GM20000 (cell line): ENCODE data around the gene CARMIL3.

Experiments used
- DNase-seq: peaks from one replicate; pipeline ENCODE4 v3.0.0; 2012; ENCODE audit warnings: low spot score
- TF ChIP-seq, protein P1 (sequence below): IDR thresholded peaks from 2 replicates; pipeline ENCODE4 v1.5.1; 2012; ENCODE audit warnings: mild to moderate bottlenecking, control low read depth; ENCODE audit errors: extremely low read depth, missing control alignments

CARMIL3 gene

DNA sequence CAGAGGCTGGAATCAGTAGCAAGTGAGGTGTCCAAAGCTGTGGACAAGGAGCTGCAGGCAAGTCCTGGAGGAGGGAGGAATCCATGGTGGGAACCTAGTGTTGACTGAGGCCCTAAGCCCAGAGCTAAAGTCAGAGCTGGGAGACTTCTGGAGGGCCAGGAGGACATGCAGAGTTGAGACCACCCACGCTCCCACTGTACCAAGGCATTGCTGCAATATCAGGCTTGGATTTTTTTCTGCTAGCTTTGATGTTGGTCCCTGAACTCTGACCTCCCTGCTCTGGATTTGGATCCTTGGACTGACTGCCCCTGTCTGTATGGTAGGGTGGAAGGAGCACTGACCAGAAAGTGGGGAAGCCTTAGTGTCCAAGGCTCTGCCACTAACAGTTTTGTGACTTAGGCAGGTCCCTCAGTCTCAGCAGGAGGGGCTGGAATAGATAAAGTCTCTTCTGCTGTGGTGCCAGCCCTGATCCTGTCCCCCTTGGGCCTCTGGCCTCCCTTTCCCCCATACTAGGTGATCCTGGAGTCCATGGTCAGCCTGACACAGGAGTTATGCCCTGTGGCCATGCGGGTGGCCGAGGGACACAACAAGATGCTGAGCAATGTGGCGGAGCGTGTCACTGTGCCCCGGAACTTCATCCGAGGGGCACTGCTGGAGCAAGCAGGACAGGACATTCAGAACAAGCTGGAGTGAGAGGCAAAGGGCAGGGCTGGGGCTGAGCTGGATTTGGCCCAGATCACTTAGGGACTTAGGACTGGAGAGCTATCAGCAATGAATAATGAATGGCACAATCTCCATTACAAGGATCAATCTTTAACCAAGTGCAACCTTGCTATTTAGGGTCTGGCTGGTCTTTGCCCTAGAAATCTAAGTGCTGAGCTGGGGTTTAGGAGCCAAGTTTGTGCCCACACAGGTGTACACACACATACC lies 9.4 kb downstream of the CARMIL3 start:
- no peak for DNase-seq

DNA sequence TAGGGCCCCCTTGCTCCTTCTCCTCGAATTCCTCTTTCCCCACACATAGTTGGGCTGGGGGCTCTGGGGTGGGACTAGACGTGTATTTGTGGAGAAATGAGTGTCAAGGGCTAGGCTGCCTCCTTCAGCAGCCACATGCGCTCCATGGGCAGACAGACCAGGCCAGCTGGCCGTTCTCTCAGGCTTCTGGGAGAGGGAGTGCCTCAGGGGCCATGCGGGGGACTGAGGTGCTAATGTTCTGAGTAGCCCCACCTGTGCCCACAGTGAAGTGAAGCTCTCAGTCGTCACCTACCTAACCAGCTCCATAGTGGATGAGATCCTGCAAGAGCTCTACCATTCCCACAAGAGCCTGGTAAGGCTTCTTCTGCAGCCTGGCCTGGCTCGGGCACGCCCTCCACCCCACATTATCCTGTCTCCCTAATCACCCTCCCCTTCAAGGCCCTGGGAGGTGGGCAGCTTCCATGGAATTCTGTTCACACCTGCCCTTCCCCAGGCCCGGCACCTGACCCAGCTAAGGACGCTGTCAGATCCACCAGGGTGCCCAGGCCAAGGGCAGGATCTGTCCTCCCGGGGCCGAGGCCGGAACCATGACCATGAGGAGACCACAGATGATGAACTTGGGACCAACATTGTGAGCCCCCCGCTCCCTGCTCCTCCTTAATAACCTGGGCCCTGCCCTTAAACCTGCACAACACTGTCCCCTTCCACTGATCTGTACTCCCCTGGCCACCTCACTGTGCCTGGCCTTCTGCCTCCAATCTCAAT lies 10.6 kb downstream of the CARMIL3 start:
- TF ChIP-seq, protein P1, sequence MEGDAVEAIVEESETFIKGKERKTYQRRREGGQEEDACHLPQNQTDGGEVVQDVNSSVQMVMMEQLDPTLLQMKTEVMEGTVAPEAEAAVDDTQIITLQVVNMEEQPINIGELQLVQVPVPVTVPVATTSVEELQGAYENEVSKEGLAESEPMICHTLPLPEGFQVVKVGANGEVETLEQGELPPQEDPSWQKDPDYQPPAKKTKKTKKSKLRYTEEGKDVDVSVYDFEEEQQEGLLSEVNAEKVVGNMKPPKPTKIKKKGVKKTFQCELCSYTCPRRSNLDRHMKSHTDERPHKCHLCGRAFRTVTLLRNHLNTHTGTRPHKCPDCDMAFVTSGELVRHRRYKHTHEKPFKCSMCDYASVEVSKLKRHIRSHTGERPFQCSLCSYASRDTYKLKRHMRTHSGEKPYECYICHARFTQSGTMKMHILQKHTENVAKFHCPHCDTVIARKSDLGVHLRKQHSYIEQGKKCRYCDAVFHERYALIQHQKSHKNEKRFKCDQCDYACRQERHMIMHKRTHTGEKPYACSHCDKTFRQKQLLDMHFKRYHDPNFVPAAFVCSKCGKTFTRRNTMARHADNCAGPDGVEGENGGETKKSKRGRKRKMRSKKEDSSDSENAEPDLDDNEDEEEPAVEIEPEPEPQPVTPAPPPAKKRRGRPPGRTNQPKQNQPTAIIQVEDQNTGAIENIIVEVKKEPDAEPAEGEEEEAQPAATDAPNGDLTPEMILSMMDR: no peak
- no peak for DNase-seq

More for the DNA sequence above, 9.4 kb downstream of the CARMIL3 start:
- TF ChIP-seq, protein P1: no peak

DNA sequence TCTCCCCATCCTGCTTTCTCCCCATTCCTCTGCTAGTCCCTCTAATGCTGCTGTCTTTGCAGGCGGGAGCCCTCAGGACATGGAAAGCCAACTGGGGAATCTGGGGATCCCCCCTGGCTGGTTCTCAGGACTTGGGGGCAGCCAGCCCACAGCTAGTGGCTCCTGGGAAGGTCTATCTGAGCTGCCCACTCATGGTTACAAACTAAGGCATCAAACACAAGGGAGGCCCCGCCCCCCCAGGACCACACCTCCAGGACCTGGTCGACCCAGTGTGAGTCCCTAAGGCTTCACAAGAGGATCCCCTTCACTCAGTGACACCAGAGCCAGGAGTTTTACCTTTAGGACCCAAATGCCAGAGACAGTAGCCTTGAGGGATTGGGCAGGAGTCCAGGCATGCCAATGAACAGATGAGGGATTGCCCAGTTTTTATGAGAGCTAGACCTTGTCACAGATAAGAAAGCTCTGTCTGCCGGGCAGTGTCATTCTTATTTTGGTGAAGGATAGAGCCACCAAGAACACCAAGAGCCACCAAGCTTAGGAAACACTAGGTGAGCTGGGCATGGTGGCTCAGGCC lies 11.5 kb downstream of the CARMIL3 start:
- TF ChIP-seq, protein P1: no peak
- no peak for DNase-seq

DNA sequence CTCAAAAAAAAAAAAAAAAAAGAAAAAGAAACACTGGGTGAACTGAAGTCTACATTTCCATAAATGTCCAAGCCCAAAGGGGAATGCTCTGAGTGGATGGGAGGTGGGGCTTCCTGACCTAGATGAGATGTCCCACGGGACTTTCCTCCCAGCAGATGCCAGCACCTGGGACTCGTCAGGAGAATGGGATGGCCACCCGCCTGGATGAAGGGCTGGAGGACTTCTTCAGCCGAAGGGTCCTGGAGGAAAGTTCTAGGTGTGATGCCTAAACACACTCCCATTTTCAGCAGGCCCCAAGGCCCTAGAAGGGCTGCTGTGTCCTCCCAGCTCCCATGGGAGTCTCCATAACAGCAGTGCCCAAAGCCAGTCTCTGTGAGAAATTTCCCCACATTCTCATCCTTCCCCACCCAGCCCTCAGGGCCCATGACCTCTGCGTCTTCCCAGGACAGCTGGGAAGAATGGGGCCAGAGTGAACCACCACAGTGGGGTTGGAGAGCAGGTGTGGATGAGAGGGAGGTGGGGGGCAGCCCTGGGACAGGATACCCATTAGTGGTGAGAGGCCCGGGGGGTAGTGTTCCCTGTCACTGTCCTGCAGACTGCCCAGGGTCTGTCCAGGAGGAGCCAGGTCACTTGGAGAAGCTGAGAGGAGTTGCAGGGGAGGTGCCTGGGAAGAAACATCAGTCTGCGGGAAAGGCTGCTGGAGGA lies 12.4 kb downstream of the CARMIL3 start:
- no peak for DNase-seq
- TF ChIP-seq, protein P1: no peak

DNA sequence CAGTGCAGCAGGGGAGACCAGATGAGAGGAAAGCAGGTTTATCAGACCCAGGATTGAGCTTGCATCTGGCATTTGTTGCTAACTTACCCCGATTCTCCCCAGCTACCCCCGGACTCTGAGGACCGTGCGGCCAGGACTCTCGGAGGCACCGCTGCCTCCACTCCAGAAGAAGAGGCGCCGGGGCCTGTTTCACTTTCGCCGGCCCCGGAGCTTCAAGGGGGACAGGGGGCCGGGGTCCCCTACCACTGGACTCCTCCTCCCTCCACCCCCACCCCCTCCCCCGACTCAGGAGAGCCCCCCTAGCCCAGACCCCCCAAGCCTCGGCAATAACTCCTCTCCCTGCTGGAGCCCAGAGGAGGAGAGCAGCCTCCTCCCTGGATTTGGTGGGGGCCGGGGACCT lies 13.0 kb downstream of the CARMIL3 start:
- TF ChIP-seq, protein P1: no peak
- DNase-seq: no peak

DNA sequence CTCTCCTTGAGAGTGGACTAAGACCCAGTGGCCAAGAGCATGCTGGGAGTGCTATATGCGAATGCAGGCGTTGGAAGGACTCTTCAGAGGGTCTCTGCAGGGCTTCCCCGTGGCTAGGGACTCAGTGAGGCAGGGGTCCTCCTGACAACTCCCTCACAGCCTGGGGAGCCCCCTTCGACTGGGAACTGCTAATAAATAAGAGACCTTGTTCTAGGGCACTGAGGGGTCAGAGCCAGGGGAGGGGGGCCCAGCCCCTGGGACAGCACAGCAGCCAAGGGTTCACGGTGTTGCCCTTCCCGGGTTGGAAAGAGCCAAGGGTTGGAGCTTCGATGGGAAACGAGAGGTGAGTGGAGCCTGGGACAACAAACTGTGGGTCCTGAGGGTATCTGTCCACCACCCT lies 13.6 kb downstream of the CARMIL3 start:
- TF ChIP-seq, protein P1: no peak
- DNase-seq: no peak
